Lung (tissue), 12 donors: ENCODE data around the gene SETX. TPM values are rescaled to one million over a fixed set of nuclear protein-coding genes. Genes with fewer than 3 reads are reported as not detected.
A peak's percentile ranks its signal among the peaks of the same experiment; 100 is the strongest.

ENCODE experiments used
- ATAC-seq: fragments of 200-7000 bp; cut with Tn5 transposase; one replicate; pipeline ENCODE4 v1.9.1; 2020; ENCODE audit warnings: moderate number of reproducible peaks; ENCODE audit not compliant: insufficient read depth, low FRiP score
- DNase-seq, 3 donors: peaks; one replicate each; pipeline ENCODE4 v3.0.0-alpha.2; 2013 to 2017
- H3K27ac ChIP-seq, 2 donors: one replicate each; pipeline ENCODE4 v1.5.1; 2013; ENCODE audit warnings: mild to moderate bottlenecking in 2 of 2, moderate library complexity in 2 of 2, control low read depth in 1 of 2, inconsistent platforms in 1 of 2, low read depth in 1 of 2, low read length in 1 of 2
- H3K27me3 ChIP-seq, 3 donors: one replicate each; pipeline ENCODE4 v1.5.1; 2013; ENCODE audit warnings: low read length in 2 of 3; ENCODE audit not compliant: control insufficient read depth in 3 of 3, insufficient read depth in 3 of 3
- H3K36me3 ChIP-seq, 4 donors: one replicate each; pipeline ENCODE4 v1.5.1; 2013; ENCODE audit warnings: low read length in 4 of 4, mild to moderate bottlenecking in 1 of 4, moderate library complexity in 1 of 4; ENCODE audit not compliant: control insufficient read depth in 4 of 4, insufficient read depth in 4 of 4
- H3K4me1 ChIP-seq, 5 donors: one replicate each; pipeline ENCODE4 v1.5.1; 2013; ENCODE audit warnings: low read length in 5 of 5, mild to moderate bottlenecking in 2 of 5, moderate library complexity in 1 of 5; ENCODE audit not compliant: control insufficient read depth in 5 of 5, insufficient read depth in 5 of 5
- H3K4me3 ChIP-seq: one replicate; pipeline ENCODE4 v1.5.1; 2013; ENCODE audit warnings: mild to moderate bottlenecking, control low read depth, moderate library complexity
- H3K9ac ChIP-seq, 2 donors: one replicate each; pipeline ENCODE4 v1.5.1; 2013; ENCODE audit warnings: low read length in 2 of 2, control low read depth in 1 of 2; ENCODE audit not compliant: insufficient read depth in 1 of 2
- H3K9me3 ChIP-seq, 4 donors: one replicate each; pipeline ENCODE4 v1.5.1; 2013; ENCODE audit warnings: low read length in 3 of 4, mild to moderate bottlenecking in 1 of 4, moderate library complexity in 1 of 4; ENCODE audit not compliant: control insufficient read depth in 4 of 4, insufficient read depth in 3 of 4
- WGBS, 2 donors: extraction: QIAGEN DNeasy Blood & Tissue Kit; methylation state at CpG; one replicate each; pipeline ENCODE4 v1.1.7; 2013; 5-methylcytosine and 5-hydroxymethylcytosine counted together
- polyA plus RNA-seq, 2 donors: library from polyadenylated mRNA; stranded (reverse); fragments of 200-250 nt; gene quantifications; one replicate each; pipeline ENCODE4 v1.2.1, GENCODE V29; 2013
- total RNA-seq, 2 donors: library from RNA; depleted of rRNA in 1 of 2; stranded (reverse); fragments of >200 nt in 1 of 2; gene quantifications; one replicate each; pipeline ENCODE4 v1.2.1, GENCODE V29; 2014 to 2021
- TF ChIP-seq, protein P1 (sequence below): IDR thresholded peaks from 2 replicates; pipeline ENCODE4 v1.5.1; 2012; ENCODE audit warnings: mild to moderate bottlenecking; ENCODE audit errors: control extremely low read depth, extremely low read depth
- donor health status: control.
- donor health status: control.
- donor health status: Bipolar disorder and iron deficiency.
- donor health status: healthy.
- donor health status: DM: yes; HTN: yes; CAD: no.

Gene SETX
- total and polyA plus RNA-seq, 4 donors: 14.6 to 90.0 (median 34.2) TPM

DNA sequence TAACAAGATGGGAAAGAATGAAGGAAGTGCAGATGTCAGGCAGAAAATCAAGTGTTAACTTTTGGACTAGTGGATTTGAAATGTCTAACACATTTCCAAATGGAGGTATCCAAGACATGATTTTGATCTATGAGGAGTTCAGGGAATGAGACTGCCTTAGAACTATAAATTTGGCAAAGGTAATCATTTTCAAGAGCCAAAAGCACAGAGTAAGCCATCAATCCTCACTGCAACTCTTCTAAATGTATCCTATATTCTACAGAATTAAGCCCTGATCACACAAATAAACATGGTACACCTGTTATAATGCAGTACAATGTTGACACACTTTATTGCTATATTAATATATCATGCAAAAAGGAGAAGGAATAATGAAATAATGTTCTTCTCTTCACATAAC lies 55.6 kb downstream of the SETX start:
- H3K9me3 ChIP-seq: no peaks in the 10 kb centered on the region
- ATAC-seq (no peak), DNase-seq (no peak)
- H3K4me1 ChIP-seq: no peaks in the 10 kb centered on the region
- H3K27me3 ChIP-seq: no peaks in the 10 kb centered on the region
- no peak overlapping the region for H3K4me3 ChIP-seq
- H3K36me3 ChIP-seq: peaks cover 27 to 56% (median 45%) of the 10 kb centered on the region in 4 donors
- H3K9ac ChIP-seq: no peak overlapping the region
- TF ChIP-seq, protein P1, sequence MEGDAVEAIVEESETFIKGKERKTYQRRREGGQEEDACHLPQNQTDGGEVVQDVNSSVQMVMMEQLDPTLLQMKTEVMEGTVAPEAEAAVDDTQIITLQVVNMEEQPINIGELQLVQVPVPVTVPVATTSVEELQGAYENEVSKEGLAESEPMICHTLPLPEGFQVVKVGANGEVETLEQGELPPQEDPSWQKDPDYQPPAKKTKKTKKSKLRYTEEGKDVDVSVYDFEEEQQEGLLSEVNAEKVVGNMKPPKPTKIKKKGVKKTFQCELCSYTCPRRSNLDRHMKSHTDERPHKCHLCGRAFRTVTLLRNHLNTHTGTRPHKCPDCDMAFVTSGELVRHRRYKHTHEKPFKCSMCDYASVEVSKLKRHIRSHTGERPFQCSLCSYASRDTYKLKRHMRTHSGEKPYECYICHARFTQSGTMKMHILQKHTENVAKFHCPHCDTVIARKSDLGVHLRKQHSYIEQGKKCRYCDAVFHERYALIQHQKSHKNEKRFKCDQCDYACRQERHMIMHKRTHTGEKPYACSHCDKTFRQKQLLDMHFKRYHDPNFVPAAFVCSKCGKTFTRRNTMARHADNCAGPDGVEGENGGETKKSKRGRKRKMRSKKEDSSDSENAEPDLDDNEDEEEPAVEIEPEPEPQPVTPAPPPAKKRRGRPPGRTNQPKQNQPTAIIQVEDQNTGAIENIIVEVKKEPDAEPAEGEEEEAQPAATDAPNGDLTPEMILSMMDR: no peak
- H3K27ac ChIP-seq: no peak overlapping the region

DNA sequence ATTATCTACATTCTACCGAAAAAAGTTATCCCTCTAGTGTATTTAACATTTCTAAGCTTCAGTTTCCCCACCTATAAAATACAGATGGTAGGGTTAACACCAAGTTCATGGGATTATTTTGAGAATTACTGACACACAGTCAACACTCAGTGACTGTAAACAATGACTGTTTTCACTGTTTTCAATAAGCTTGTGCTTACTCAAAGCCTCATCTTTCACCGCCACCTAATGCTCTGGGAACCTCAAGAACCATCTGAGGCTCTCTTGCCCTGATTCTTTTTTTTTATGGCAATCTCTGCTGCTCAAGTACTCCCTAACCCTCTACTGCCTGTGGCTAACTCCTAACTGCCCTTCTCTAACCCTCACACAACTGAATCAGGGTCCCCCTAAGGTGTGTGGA lies 59.6 kb downstream of the SETX start:
- TF ChIP-seq, protein P1: no peak
- H3K9ac ChIP-seq: no peak overlapping the region
- no peak overlapping the region for H3K27ac ChIP-seq
- H3K9me3 ChIP-seq: no peaks in the 10 kb centered on the region
- ATAC-seq (no peak), DNase-seq (no peak)
- no peaks in the 10 kb centered on the region for H3K4me1 ChIP-seq
- H3K27me3 ChIP-seq: no peaks in the 10 kb centered on the region
- WGBS, 2 donors: 92 to 98% methylated on average over 2 of the region's 2 CpGs
- H3K36me3 ChIP-seq: peaks cover 26 to 48% (median 41%) of the 10 kb centered on the region in 4 donors
- H3K4me3 ChIP-seq: no peak overlapping the region

DNA sequence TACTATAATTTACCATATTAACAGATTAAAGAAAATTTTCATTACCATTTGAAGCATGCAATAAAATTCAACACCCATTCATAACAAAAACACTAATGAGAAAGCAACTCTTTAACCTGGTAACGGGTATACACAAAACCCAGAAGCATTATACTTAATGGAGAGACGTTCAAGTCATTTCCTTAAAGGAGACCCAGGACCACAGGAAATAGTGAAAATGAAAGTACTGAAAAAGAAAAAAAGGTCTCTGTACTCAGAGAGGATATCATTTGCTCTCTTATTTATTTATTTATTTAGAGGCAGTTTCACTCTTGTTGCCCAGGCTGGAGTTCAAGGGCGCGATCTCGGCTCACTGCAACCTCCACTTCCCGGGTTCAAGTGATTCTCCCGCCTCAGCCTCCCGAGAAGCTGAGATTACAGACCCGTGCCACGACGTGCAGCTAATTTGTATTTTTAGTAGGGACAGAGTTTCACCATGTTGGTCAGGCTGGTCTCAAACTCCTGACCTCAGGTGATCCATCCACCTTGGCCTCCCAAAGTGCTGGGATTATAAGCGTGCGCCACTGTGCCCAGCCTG lies 61.6 kb downstream of the SETX start:
- ATAC-seq (no peak), DNase-seq (no peak)
- TF ChIP-seq, protein P1: no peak
- no peak overlapping the region for H3K27ac ChIP-seq
- H3K27me3 ChIP-seq: no peaks in the 10 kb centered on the region
- H3K4me3 ChIP-seq: no peak overlapping the region
- H3K9ac ChIP-seq: no peak overlapping the region
- no peaks in the 10 kb centered on the region for H3K9me3 ChIP-seq
- H3K36me3 ChIP-seq: peaks cover 20 to 34% (median 27%) of the 10 kb centered on the region in 4 donors
- 87% methylated on average over 13 of the region's 13 CpGs for WGBS, 2 donors
- H3K4me1 ChIP-seq: peaks cover 0 to 18% (median 6%) of the 10 kb centered on the region in 5 donors

DNA sequence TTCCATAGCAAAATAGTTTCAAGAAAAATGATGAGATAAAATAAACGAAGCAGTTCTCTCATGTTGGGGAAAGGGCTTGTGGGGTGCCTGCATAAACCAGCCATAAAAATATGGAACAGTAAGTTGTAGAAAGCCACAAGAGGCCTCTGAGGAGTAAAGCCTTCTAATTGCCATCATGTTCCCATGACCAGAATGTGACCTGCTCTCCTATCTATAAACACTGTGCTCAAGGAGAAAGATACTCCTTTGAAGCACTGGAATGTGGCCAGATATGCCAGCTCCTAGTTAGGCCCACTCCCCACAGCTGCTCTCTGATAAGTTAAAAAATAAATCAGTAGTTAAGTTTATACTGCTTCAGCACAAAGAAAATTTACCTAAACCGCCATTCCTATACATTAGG lies 65.8 kb downstream of the SETX start:
- Histone ChIP-seq H3K4me3 (no peak overlapping the region), H3K36me3 (peaks cover 5 to 28% (median 17%) of the 10 kb centered on the region in 4 donors), H3K27me3 (no peaks in the 10 kb centered on the region), H3K4me1 (peaks cover 2 to 43% (median 6%) of the 10 kb centered on the region in 5 donors), H3K27ac (no peak overlapping the region), H3K9ac (no peak overlapping the region), H3K9me3 (peaks cover 0 to 2% (median 0%) of the 10 kb centered on the region in 4 donors)
- DNase-seq: peak; percentile 19 to 65 (median 61)
- no peak for ATAC-seq
- TF ChIP-seq, protein P1: no peak
- 64 to 80% methylated on average over 2 of the region's 2 CpGs for WGBS, 2 donors
